HUES64 (cell line): ENCODE data around the gene GRID1.

Experiments
- H3K27ac ChIP-seq: 2 replicates; pipeline ENCODE4 v1.7.0; 2013; ENCODE audit warnings: low read depth, low read length, inconsistent platforms
- H3K27me3 ChIP-seq: 2 replicates; pipeline ENCODE4 v1.6.1; 2013; ENCODE audit warnings: mild to moderate bottlenecking, low read length; ENCODE audit not compliant: insufficient read depth
- H3K36me3 ChIP-seq: 2 replicates; pipeline ENCODE4 v1.6.1; 2013; ENCODE audit warnings: mild to moderate bottlenecking, low read length; ENCODE audit not compliant: insufficient read depth
- H3K4me1 ChIP-seq: 2 replicates; pipeline ENCODE4 v1.6.1; 2013; ENCODE audit warnings: mild to moderate bottlenecking, low read length, moderate library complexity; ENCODE audit not compliant: insufficient read depth
- H3K4me3 ChIP-seq: 2 replicates; pipeline ENCODE4 v1.5.1; 2013; ENCODE audit warnings: mild to moderate bottlenecking, low read length, moderate library complexity
- H3K9ac ChIP-seq: 2 replicates; pipeline ENCODE4 v1.6.1; 2013; ENCODE audit warnings: mild to moderate bottlenecking, low read depth, low read length
- H3K9me3 ChIP-seq: 2 replicates; pipeline ENCODE4 v1.6.1; 2013; ENCODE audit warnings: low read depth, low read length; ENCODE audit not compliant: insufficient read depth
- WGBS: fragments of 150-250, 120-280 bp; methylation state at CpG from one replicate; pipeline ENCODE4 v1.1.7; 2013; ENCODE audit warnings: missing lambda C conversion rate; 5-methylcytosine and 5-hydroxymethylcytosine counted together

The GRID1 gene

GRCh38 chr10:86350897-86351296 lies 15.7 kb downstream of the GRID1 start:
- no peaks in the 10 kb centered on the region for H3K9me3 ChIP-seq
- H3K4me3 ChIP-seq: no peak overlapping the region
- WGBS: 88% methylated on average over 6 of the region's 6 CpGs
- H3K36me3 ChIP-seq: no peaks in the 10 kb centered on the region
- H3K27ac ChIP-seq: no peak overlapping the region
- H3K9ac ChIP-seq: no peak overlapping the region
- no peaks in the 10 kb centered on the region for H3K4me1 ChIP-seq
- no peaks in the 10 kb centered on the region for H3K27me3 ChIP-seq

DNA sequence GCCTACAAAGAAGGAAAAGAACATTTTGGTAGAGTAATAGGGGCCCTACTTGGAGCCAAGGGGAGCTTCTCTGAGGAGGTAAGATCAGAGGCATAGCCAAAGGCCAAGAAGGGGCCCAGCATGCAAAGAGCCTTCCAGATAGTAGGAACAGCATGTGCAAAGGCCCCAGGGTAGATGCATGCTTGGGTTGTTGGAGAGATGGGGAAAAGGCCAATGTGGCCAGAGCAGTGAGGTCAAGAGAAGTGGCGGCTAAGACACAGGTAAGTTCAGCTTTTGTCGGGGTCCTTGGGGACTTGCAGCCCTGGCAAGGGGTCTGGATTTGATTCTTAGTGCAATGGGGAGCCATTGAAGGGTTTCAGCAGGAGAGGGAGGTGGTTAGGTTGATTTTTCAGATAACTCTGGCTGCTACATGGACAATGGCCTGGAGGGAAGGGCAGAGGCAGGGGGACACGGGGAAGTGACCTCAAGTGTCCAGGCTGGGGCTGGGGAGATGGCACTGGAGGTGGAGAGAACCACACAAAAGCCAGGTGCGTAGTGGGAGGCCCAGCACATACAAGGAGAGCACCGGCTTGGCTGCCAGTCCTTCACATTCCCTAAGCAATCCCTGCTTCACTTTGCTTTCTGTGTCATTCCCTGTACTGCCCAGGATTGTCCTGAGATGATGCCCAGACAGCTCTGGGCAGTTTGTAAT lies 16.5 kb downstream of the GRID1 start:
- Histone ChIP-seq H3K9ac (no peak overlapping the region), H3K27ac (no peak overlapping the region), H3K36me3 (no peaks in the 10 kb centered on the region), H3K9me3 (no peaks in the 10 kb centered on the region), H3K27me3 (no peaks in the 10 kb centered on the region), H3K4me1 (no peaks in the 10 kb centered on the region), H3K4me3 (no peak overlapping the region)
- 85% methylated on average over 5 of the region's 5 CpGs for WGBS

- Histone ChIP-seq H3K27ac (no peak overlapping the region), H3K4me3 (no peak overlapping the region), H3K36me3 (no peaks in the 10 kb centered on the region), H3K27me3 (no peaks in the 10 kb centered on the region), H3K9me3 (no peaks in the 10 kb centered on the region), H3K4me1 (no peaks in the 10 kb centered on the region), H3K9ac (no peak overlapping the region)
- WGBS: 20% methylated on average over 3 of the region's 3 CpGs
These were observed 17.1 kb downstream of the GRID1 start for GRCh38 chr10:86349474-86349873.

GRCh38 chr10:86348321-86349210 lies 18.0 kb downstream of the GRID1 start:
- Histone ChIP-seq H3K4me1 (no peaks in the 10 kb centered on the region), H3K9ac (no peak overlapping the region), H3K4me3 (no peak overlapping the region), H3K27ac (no peak overlapping the region), H3K9me3 (no peaks in the 10 kb centered on the region), H3K36me3 (no peaks in the 10 kb centered on the region), H3K27me3 (no peaks in the 10 kb centered on the region)
- WGBS: 90% methylated on average over 23 of the region's 23 CpGs

DNA sequence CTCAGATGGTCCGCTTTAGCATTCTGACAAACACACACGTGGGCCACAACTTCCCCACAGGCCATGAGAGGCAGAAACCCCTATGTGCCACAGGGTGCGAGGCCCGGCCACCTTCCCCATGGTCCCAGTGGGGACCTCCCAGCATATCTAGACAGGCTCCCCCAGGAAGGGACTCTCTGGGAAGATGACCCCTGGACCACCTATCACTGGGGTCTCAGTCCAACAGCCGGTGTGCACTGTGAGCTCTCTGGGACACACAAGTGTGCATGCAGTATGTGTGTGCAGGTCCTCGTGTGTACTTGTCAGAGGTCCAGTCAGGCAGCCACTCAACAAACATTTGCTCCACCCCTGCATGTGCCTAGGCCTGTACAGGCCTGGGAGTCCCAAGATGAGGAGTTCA lies 18.7 kb downstream of the GRID1 start:
- H3K36me3 ChIP-seq: no peaks in the 10 kb centered on the region
- no peaks in the 10 kb centered on the region for H3K9me3 ChIP-seq
- H3K27ac ChIP-seq: no peak overlapping the region
- 86% methylated on average over 6 of the region's 6 CpGs for WGBS
- H3K27me3 ChIP-seq: no peaks in the 10 kb centered on the region
- H3K4me3 ChIP-seq: no peak overlapping the region
- no peaks in the 10 kb centered on the region for H3K4me1 ChIP-seq
- H3K9ac ChIP-seq: no peak overlapping the region

DNA sequence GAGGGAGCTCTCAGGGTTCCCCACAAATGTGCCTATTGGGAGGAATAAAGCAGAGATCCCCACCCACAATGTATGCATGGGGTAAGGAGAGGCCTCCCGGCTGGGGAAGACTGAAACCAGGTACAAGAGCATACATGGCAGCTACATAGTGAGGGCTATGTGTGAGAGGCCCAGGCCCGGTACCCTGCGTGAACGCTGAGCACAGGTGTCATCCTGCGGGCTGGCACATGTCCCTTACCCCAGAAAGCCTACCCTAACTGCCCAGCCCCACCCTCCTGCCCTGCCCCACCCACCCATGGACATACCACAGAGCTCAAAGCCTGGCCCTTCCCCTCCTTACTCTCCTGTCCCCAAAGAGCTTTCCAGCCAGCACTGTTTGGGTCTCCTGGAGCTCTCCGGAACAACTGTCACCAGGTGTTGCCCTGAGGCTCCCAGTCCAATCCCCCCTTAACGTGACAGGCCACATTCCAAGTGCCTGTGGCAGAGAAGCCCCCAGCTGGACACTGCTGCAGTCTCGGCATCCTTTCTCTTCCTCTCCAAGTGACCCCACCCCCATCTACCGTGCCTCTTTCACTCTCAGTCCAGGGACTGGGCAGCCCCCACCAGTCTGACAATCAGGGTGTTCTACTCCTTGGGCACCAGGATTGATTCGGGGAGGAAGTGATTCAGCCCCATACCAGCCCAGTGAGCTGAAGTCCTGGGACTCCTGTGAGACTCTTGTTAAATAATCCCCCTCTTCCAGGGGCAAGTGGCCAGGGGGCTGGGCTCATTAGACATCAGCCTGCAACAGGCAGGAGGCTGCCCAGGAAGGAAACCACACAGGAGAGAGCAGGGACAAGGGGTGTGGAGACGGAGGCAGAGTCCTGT lies 19.6 kb downstream of the GRID1 start:
- no peak overlapping the region for H3K9ac ChIP-seq
- H3K27me3 ChIP-seq: no peaks in the 10 kb centered on the region
- no peak overlapping the region for H3K27ac ChIP-seq
- no peaks in the 10 kb centered on the region for H3K36me3 ChIP-seq
- H3K4me1 ChIP-seq: no peaks in the 10 kb centered on the region
- no peak overlapping the region for H3K4me3 ChIP-seq
- WGBS: 81% methylated on average over 11 of the region's 11 CpGs
- H3K9me3 ChIP-seq: no peaks in the 10 kb centered on the region

DNA sequence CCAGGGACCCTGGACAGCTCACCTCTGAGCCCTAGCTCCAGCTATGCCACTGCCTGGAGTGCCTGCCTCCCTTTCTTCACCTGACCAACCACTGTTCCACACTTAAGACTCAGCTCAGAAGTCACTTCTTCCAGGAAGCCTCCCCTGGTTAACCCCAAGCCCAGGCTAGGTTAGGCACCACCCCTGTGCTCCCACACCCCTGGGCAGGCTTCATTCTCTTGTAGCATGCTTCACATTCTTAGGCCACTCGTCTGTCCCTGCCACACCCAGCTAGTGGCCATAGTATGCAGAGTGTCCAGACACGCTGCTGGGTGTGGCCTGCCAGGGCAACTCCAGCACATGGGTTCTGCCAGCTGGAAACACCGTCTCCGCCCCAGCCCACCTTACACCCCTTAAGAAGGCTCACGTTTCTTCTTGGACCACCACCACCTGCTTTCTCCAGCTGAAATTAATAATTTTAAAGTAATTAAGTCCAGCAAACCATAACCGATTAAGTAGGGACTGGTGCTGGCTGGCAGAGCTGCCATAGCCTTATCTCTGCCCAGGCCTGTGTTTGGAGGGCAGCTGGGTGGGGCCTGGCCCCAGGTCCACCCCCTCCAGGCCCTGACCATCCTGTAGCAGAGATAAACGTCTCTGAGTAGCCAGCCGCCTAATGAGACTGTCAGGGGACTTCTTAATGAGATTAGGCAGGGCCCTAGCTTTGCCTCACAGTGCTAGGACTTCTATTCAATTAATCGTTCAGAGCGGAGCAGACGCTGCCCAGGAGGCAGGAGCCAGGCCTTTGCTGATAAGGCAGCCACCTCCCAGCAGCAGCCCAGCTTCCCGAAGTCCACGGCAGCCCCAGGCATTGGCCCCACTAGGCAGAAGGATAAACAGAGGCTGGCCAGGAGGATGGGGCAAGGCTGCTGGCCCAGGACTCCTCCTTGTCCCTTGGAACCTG lies 20.5 kb downstream of the GRID1 start:
- Histone ChIP-seq H3K36me3 (no peaks in the 10 kb centered on the region), H3K9me3 (no peaks in the 10 kb centered on the region), H3K27me3 (no peaks in the 10 kb centered on the region), H3K4me3 (no peak overlapping the region), H3K4me1 (peaks cover 3% of the 10 kb centered on the region), H3K9ac (no peak overlapping the region), H3K27ac (no peak overlapping the region)
- 80% methylated on average over 13 of the region's 13 CpGs for WGBS

GRCh38 chr10:86345296-86345858 lies 21.2 kb downstream of the GRID1 start:
- H3K4me1 ChIP-seq: peaks cover 10% of the 10 kb centered on the region

DNA sequence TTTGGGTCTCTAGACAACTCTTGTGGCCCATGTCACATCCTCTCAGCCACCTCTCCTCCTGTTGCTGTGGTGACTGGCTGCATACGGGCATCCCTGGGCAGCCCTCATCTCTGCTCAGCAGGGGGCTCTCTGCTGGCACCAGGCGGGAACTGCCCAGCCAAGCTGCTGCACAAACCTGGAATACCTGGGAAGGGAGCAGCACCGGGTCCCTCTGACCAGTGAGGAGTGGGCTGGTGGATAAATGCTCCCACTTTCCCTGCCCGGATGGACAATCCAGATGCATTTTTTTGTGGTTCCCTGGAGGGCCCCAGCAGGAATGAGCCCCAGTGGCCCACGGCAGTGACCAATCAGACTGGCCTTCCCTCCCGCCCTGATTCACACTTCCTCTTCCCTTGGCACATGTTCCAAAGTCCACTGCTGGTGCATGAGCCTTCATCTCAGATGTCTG lies 21.9 kb downstream of the GRID1 start:
- Histone ChIP-seq H3K9me3 (no peaks in the 10 kb centered on the region), H3K4me1 (peaks cover 15% of the 10 kb centered on the region), H3K27me3 (no peaks in the 10 kb centered on the region), H3K4me3 (no peak overlapping the region), H3K36me3 (no peaks in the 10 kb centered on the region), H3K9ac (no peak overlapping the region), H3K27ac (no peak overlapping the region)
- WGBS: 73% methylated on average over 6 of the region's 6 CpGs

More at GRCh38 chr10:86345296-86345858, 21.2 kb downstream of the GRID1 start:
- Histone ChIP-seq H3K27me3 (no peaks in the 10 kb centered on the region), H3K36me3 (no peaks in the 10 kb centered on the region), H3K27ac (no peak overlapping the region), H3K4me3 (no peak overlapping the region), H3K9ac (no peak overlapping the region), H3K9me3 (no peaks in the 10 kb centered on the region)
- 94% methylated on average over 4 of the region's 4 CpGs for WGBS

DNA sequence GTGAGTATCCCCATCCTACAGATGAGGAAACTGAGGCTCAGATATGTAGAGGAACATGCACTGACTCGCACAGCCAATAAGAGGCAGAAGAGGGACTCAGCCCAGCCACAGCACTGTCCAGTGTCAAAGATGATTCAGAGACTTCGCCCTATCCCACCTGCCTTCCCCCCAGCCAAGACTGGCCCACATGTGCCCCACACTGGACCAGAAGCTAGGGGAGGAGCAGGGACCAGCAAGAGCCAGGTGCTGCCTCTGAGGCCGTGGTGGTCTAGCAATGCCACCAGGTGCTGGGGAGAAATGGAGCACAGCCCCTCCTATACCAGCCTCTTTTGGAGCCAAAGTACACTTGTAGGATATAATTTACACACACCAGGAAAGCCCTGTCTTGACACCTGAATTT lies 22.3 kb downstream of the GRID1 start:
- Histone ChIP-seq H3K27me3 (no peaks in the 10 kb centered on the region), H3K4me1 (peaks cover 15% of the 10 kb centered on the region), H3K36me3 (no peaks in the 10 kb centered on the region), H3K9me3 (no peaks in the 10 kb centered on the region), H3K4me3 (no peak overlapping the region), H3K9ac (no peak overlapping the region), H3K27ac (no peak overlapping the region)
- 89% methylated on average over 3 of the region's 3 CpGs for WGBS
